Endothelial cell of umbilical vein (primary cell): ENCODE results near the gene ZYX.

Experiments used
- CTCF ChIP-seq, 2 donors: IDR thresholded peaks; 1 replicate in 1 of 2; 2 replicates in 1 of 2; pipeline ENCODE4 v1.5.1; 2011; ENCODE audit warnings: low read length in 2 of 2, mild to moderate bottlenecking in 2 of 2, moderate library complexity in 2 of 2, control low read depth in 1 of 2, inconsistent platforms in 1 of 2, low read depth in 1 of 2; ENCODE audit not compliant: insufficient read depth in 1 of 2; ENCODE audit errors: extremely low read depth in 1 of 2
- GATA2 ChIP-seq: IDR thresholded peaks from 2 replicates; pipeline ENCODE4 v1.7.0; 2011; ENCODE audit warnings: low read depth, mild to moderate bottlenecking, moderate library complexity, mixed read lengths, low read length; ENCODE audit not compliant: insufficient read length, insufficient read depth
- POLR2A ChIP-seq: IDR thresholded peaks from 2 replicates; pipeline ENCODE4 v1.6.1; 2012; ENCODE audit warnings: low read depth, mild to moderate bottlenecking, control low read depth, low read length
- POLR2AphosphoS5 ChIP-seq: IDR thresholded peaks from 2 replicates; pipeline ENCODE4 v1.6.1; 2012; ENCODE audit warnings: low read depth, mild to moderate bottlenecking, control low read depth, low read length, moderate library complexity; ENCODE audit not compliant: insufficient read depth

- TF ChIP-seq CTCF (IDR thresholded peaks at IDR 0.05; ENCODE audit: extremely low read depth in 1 of 2, insufficient read depth in 1 of 2, low read depth in 1 of 2, low read length in 2 of 2): no peak
- TF ChIP-seq GATA2: no peak
- TF ChIP-seq POLR2AphosphoS5: no peak
- no peak for TF ChIP-seq POLR2A
These were observed 2.5 kb downstream of the ZYX start for GRCh38 chr7:143383642-143383957.
